Ramos (cell line): Measurements from ENCODE around the gene GADD45B.

Source experiments
- in situ Hi-C: fragments of 300-500 bp; cut with MboI; formaldehyde crosslinking; loops from one replicate; pipeline ENCODE4 v1.14.3; 2022; ENCODE audit warnings: low sequenced_read_pairs; ENCODE audit not compliant: unreplicated experiment

GADD45B gene, protein sequence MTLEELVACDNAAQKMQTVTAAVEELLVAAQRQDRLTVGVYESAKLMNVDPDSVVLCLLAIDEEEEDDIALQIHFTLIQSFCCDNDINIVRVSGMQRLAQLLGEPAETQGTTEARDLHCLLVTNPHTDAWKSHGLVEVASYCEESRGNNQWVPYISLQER

DNA sequence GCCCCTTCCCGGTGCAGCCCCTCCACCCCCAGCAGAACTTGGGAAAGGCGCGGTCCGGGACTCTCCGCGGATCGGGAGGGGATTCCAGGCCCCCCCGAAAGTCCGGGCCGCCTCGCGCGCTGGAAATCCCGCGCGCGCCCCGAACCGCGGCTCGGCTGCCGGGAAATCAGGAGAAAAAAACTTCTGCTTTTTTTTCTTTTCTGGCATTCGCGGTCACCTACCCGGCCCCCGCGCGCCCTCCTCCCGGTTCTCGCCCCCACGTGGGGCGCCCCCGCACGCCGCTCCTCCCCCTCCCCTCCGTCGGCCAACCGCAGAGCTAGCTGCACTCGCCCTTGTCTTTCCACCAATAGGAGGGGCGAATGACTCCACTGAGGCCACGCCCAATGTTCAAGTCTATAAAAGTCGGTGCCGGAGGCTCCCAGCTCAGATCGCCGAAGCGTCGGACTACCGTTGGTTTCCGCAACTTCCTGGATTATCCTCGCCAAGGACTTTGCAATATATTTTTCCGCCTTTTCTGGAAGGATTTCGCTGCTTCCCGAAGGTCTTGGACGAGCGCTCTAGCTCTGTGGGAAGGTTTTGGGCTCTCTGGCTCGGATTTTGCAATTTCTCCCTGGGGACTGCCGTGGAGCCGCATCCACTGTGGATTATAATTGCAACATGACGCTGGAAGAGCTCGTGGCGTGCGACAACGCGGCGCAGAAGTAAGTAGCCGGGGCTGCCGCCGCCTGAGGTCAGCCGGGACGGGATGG lies at the start of gene GADD45B:
TSS of gene GADD45B (plus strand) at position 426 of the 749 bp plus-strand sequence. CDS start at position 658, 232 bp downstream.
- in situ Hi-C loops: loop anchor here (5.0 kb wide), 1 partner anchor 141 kb away; no protein-coding TSS in a partner anchor

- in situ Hi-C loops: no loop called here
Measured at GRCh38 chr19:2426611-2427428, 49.1 kb upstream of the GADD45B start.

DNA sequence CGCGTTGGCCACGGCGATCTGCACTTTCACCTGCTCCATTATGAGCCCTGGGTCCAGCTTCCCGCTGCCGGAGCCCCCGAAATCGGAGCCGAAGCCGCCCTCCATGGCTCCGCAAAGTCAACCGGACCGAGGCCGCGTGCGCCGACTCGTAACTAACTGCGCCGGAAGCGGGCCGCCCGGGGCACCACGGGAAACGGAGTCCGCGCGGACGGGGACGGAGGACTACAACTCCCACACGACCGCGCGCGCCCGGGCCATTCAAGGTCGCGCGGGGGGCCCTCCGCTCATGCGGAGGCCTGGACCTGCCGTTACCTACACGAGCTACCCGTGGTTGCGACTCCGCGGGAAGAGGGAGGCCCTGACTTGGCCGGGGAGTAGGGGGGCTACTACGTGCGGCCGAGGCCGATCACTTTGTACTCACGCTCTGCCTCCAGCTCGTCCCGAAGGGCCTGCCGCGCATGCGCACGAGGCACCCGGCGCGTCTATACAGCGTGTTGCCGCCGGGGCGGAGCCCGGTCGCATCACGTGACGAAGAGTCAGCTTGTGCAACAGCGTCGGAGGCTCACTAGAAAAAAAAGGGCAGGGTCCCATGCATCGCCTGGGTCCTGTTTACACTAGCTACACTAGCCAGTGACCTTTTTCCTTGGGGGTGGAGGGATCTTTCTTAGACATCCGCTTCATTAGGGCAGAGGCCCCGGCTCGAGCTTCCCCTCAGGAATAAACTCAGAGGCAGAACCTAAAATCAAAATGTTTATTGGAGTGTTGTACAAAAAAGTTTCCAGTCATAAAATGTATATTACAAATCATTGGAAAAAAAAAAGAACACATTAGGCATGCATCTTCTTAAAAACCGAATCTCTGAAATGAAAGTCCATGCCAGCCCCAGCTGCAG lies 48.3 kb upstream of the GADD45B start, which contains the start of gene TIMM13:
TSS of gene TIMM13 (minus strand) at position 158 of the 892 bp plus-strand sequence. CDS start at position 105, 53 bp downstream.
- in situ Hi-C loops: no loop called here

- in situ Hi-C loops: no loop called here
Measured at GRCh38 chr19:2428321-2428690, 47.6 kb upstream of the GADD45B start.

- in situ Hi-C loops: no loop called here
Measured at GRCh38 chr19:2428756-2429711, 46.9 kb upstream of the GADD45B start.

DNA sequence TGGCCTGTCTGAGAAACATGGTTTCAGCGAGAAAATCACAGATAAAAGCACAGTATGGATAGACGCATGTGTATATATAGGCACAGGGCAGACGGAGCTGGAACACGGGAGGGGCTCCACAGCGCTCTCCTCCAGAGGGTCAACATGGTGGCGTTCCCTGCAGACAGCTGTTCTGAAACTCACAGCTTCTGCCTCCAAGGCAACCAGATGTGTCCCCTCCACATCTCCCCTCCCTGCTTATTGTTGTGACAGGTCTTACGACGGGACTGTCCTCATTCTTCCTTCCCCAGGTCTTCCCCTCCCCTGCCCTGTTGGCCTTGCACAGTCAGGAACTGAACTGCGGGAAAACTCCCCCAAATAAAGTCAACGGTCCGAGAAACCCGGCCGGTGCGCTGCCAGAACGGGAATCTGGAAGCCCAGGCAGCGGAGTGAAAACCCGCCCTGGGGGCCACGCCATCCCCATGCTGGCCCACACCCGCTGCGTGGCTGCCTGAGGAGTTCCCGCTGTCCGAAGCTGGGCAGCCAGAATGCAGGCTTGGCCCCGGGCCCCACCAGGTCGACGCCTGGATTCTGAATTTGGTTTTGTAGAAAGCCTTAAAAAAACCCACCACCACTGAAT lies 45.9 kb upstream of the GADD45B start:
- in situ Hi-C loops: no loop called here

GRCh38 chr19:2431318-2432055 lies 44.4 kb upstream of the GADD45B start:
- in situ Hi-C loops: no loop called here

DNA sequence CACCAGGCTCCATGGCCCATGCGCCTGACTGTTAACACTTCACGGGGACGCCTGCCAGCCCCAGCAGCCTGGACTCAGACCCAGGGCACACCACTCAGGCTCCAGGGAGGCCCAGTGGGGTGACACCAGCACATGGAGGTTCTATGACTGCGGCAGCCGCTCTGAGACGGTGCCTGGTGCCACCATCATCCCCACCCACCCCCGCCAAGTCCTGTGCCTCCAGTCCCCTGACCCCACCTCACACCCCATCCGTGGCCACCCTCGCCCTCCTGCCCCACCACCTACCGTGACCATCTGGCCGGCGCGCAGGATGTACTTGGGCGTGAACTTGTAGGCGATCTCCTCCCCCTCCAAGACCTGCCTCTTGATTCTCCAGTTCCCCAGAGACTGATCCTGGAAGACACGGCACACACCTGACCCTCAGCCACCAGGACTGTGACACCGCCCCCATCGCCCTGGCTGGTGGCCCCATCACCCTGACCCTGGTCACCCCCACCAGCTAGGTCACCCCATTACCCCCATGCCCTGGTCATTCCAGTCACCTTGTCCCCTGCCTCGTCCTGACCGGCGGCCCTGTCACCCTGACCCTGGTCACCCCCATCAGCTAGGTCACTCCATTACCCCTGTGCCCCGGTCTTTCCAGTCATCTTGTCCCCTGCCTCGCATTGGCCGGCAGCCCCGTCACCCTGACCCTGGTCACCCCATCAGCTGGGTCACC lies 43.6 kb upstream of the GADD45B start:
- in situ Hi-C loops: no loop called here

DNA sequence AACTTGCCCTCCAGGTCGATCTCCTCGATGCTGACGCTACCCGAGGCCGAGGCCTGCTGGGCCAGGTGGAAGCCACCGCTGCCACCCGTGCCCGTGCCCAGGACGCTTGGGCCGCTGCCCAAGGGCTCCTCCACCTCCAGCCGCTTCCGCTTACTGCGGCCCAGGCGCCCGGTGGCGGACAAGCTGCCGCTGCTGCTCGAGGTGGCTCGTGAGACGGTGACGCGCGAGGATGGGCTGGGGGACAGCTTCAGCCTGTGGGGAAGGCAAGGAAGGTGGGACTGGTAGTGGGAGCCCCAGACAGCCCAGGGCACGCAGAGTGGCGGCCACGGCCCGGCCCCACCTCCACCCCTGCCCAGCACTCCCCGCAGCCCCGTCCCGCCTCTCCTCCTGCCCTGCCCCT lies 42.1 kb upstream of the GADD45B start:
- in situ Hi-C loops: no loop called here

DNA sequence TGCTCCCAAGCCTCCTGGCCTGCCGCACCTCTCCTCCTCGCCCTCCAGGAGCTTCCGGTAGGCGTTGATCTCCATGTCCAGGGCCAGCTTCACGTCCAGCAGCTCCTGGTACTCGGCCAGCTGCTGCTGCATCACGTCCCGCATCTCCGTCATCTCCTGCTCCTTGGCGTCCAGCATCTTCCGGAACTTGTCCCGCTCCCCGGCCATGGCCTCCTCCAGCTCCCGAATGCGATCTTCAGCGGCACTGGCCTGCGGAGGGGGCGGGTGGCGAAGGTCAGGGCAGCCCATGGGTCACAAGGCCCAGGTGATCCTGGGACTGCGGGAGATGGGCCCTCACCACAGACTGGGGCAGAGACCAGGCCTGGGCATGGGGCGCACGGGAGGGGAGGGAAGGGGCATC lies 41.7 kb upstream of the GADD45B start:
- in situ Hi-C loops: no loop called here

DNA sequence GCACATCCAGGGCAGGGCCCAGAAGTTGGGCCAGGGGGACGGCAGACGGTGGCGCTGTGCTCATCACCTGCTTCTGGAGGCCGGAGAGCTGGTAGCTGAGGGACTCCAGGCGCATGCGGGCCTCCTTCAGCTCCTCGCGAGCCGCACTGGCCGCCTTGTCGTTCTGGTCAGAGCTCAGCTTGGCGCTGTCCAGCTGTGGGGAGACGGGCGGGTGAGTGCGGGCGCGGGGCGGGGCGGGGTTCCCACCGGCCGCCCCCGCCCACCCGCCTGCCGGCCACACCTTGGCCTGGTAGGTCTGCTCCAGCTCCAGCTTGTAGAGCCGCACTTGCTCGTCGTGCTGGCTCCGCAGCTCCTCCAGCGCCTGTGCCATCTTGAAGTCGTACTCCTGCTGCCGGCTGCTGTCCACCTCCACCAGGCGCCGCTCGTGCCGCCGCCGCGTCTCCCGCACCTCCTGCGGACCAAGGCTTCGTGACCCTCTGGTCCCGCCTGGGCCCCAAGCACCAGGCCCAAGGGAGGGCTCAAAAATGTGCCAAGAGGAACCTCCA lies 41.1 kb upstream of the GADD45B start:
- in situ Hi-C loops: no loop called here

DNA sequence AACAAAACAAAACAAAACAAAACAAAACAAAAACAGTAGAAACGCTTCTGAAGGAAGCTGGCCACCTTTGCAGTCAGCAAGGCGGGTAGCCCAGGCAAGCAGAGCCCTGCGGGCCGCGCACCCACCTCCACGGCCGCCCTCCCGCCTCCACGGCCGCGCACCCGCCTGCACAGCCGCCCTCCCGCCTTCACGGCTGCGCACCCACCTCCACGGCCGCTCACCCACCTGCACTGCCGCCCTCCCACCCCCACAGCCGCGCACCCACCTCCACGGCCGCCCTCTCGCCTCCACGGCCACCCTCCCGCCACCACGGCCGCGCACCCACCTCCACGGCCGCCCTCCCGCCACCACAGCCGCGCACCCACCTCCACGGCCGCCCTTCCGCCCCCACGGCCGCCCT lies 39.5 kb upstream of the GADD45B start:
- in situ Hi-C loops: no loop called here

DNA sequence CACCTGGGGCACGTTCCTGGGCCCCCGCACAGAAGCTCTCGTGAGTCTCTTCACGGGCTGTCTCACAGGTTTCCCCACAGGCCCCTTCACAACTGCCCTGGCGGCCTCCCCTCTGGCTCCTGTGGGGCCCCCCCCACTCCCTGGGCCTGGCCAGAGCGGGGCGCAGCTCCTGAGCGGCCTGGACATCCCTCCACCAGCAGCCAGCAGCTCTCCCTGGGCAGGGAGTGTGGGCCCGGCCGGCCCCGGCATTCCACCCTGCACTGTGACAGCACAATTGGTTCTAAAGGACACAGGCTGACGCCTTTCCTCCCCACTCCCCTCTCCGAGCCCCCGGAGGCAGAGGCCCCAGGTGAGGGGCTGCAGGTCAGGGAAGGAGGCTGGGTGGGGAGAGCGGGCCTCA lies 39.0 kb upstream of the GADD45B start:
- in situ Hi-C loops: no loop called here

- in situ Hi-C loops: no loop called here
Measured at GRCh38 chr19:2438178-2438577, 37.7 kb upstream of the GADD45B start.

DNA sequence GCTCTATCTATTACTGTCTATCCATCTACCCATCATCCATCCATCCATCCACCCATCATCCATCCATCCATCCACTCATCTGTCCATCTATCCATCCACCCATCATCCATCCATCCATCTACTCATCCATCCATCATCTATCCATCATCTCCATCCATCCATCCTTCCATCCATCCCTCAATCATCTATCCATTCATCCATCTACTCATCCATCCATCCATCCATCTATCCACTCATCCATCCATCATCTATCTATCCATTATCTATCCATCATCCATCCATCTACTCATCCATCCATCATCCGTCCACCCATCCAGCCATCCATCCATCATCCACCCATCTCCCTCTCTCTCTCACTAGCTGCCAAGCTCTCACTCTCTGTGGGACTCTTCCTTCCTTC lies 35.4 kb upstream of the GADD45B start:
- in situ Hi-C loops: no loop called here

GRCh38 chr19:2441096-2441752 lies 34.7 kb upstream of the GADD45B start:
- in situ Hi-C loops: no loop called here
